ENCODE data around the gene NTN1. TPM values are rescaled to one million over a fixed set of nuclear protein-coding genes. Genes with fewer than 3 reads are reported as not detected.

NTN1 gene
- total RNA-seq, 1 donor from 2014 or later = 7.8 TPM

- peaks cover 4% of the 10 kb centered on the region for H3K27me3 ChIP-seq (ENCODE audit: low read depth)
- no peaks in the 10 kb centered on the region for H3K9me3 ChIP-seq
- no peaks in the 10 kb centered on the region for H3K4me1 ChIP-seq
- TF ChIP-seq CTCF (IDR thresholded peaks at IDR 0.05) = no peak
- ATAC-seq (no peak), DNase-seq (no peak)
- H3K36me3 ChIP-seq = no peaks in the 10 kb centered on the region
- intact Hi-C loops (cut with DNase I) = no loop called here
- no peak overlapping the region for H3K27ac ChIP-seq
- no peak overlapping the region for H3K4me3 ChIP-seq
Measured at GRCh38 chr17:9140550-9141424, 119.5 kb downstream of the NTN1 start.

- intact Hi-C loops (cut with DNase I) = no loop called here
- Histone ChIP-seq H3K27ac (no peak overlapping the region), H3K4me3 (no peak overlapping the region), H3K4me1 (no peaks in the 10 kb centered on the region), H3K27me3 (ENCODE audit: low read depth) (peaks cover 4% of the 10 kb centered on the region), H3K36me3 (no peaks in the 10 kb centered on the region), H3K9me3 (no peaks in the 10 kb centered on the region)
- TF ChIP-seq CTCF (IDR thresholded peaks at IDR 0.05) = no peak
- ATAC-seq = no peak
- no peak for DNase-seq
Measured at GRCh38 chr17:9141425-9141753, 120.1 kb downstream of the NTN1 start.

- Histone ChIP-seq H3K9me3 (no peaks in the 10 kb centered on the region), H3K27me3 (ENCODE audit: low read depth) (peaks cover 8% of the 10 kb centered on the region), H3K27ac (no peak overlapping the region), H3K4me1 (no peaks in the 10 kb centered on the region), H3K4me3 (no peak overlapping the region), H3K36me3 (no peaks in the 10 kb centered on the region)
- intact Hi-C loops (cut with DNase I) = no loop called here
- no peak for TF ChIP-seq CTCF (IDR thresholded peaks at IDR 0.05)
- no peak for ATAC-seq
- no peak for DNase-seq
Measured at GRCh38 chr17:9142772-9143494, 121.6 kb downstream of the NTN1 start.

- intact Hi-C loops (cut with DNase I) = no loop called here
- no peaks in the 10 kb centered on the region for H3K4me1 ChIP-seq
- no peak for TF ChIP-seq CTCF (IDR thresholded peaks at IDR 0.05)
- H3K36me3 ChIP-seq = no peaks in the 10 kb centered on the region
- H3K27ac ChIP-seq = no peak overlapping the region
- DNase-seq (no peak), ATAC-seq (no peak)
- H3K27me3 ChIP-seq (ENCODE audit: low read depth) = peaks cover 8% of the 10 kb centered on the region
- H3K9me3 ChIP-seq = no peaks in the 10 kb centered on the region
- no peak overlapping the region for H3K4me3 ChIP-seq
Measured at GRCh38 chr17:9144502-9145249, 123.4 kb downstream of the NTN1 start.

GRCh38 chr17:9146064-9146463 is 124.8 kb downstream of the NTN1 start:
- ATAC-seq (no peak), DNase-seq (no peak)
- Histone ChIP-seq H3K27me3 (ENCODE audit: low read depth) (peaks cover 4% of the 10 kb centered on the region), H3K4me3 (no peak overlapping the region), H3K27ac (no peak overlapping the region), H3K4me1 (peaks cover 5% of the 10 kb centered on the region), H3K9me3 (no peaks in the 10 kb centered on the region), H3K36me3 (no peaks in the 10 kb centered on the region)
- TF ChIP-seq CTCF (IDR thresholded peaks at IDR 0.05) = no peak
- intact Hi-C loops (cut with DNase I) = no loop called here

Measured in lower lobe of right lung (tissue), 2 donors.